IPS-NIHi11 (cell line): ENCODE data around the gene KRT4.
A peak's percentile ranks its signal among the peaks of the same experiment; 100 is the strongest.
"Not testable (repeated sequence)": the region's sequence is repeated elsewhere in the genome, so short reads cannot be mapped to it uniquely, and the experiment has no call there.

Experiments used
- DNase-seq: peaks from one replicate; pipeline ENCODE4 v3.0.0; 2012; ENCODE audit warnings: mixed read lengths, low spot score

The KRT4 gene

DNA sequence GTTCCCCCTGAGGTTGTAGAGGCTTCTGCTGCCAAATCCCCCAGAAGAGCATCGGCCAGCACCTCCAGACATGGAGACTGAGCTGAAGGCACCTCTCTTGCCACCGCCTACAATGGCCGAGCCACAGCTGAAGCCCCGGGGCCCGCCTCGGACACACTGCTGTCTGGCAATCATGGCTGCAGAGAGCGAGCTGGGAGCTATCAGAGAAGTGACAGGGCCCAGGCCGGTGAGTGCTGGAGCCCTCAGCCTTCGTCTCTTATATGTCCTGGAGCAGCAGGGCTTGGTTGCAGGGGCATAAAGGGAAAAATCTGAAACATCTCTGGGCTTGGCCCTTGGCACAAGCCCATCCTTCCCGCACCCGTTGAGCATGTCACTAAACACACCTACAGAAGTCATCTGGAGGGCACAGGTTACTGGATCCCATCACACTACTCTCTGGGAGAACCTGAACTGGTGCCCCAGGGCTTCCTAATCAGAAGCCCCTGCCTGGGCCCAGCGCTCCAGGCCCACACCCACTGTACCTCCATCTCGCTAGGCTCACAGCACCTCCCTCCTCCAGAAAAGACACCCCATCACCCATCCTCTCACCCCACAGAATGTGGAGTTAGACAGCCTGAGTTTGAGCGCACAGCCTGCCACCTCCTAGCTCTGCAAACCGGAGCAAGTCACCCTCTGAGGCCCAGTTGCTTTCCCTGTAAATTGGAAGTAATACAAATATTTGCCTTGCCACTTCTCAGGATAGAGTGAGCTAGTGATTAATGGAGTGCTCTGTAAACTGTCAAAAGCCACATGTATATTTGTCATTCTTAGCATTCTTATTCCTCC lies at the start of gene KRT4:
TSS of gene KRT4 (minus strand) at position 232 of the 825 bp plus-strand sequence. CDS start at position 174, 58 bp downstream.
- no peak for DNase-seq

GRCh38 chr12:52862023-52862422 lies 48.1 kb upstream of the KRT4 start:
- no peak for DNase-seq

DNA sequence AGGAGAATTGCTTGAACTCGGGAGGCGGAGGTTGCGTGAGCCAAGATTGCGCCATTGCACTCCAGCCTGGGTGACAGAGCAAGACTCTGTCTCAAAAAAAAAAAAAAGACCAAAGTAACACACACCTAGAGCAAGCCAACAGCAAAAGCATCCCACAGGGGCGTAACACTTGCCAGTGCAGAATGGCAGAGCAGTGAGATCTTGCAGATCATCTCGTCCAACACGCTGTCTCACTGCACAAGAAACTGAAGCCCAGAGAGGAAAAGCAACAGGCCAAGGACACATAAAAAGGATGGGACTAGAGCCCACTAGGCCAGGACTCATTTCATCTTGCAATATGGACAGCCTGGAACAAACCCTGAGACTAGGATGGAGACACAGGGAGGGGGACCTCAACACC lies 47.6 kb upstream of the KRT4 start:
- DNase-seq: no peak

DNA sequence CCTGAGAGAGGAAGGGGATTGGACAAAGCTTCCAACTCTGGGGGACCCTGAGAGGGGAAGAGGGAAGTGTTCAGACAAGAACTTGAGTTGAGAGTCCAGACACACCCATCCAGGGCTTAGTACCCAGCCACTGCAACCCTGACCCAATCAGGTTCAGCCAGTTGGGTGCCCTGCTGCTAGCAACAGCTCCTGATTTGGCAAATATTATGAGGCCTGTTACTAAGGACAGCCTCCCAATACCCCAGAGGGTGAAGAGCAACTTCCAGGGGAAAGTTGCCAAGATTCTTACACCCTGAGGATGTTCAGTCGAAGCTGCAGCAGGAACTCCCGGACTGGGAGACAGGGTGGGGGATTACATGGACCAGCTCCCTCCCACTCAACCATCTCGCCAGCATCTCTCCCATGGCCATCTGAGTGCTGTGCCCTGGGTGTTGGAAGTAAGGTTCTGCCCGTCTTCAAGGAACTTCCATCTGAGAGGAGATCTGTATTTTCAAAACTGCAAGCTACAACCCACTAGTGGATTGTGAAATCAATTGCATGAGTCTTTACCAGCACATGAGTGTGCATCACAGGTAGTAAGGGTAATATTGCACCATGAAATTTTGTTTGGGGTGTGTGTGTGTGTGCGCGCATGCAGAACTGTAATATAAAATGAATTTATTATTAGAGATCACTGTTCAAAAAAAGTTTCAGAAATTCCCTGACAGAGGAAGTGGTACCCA lies 46.3 kb upstream of the KRT4 start:
- peak; percentile 68 for DNase-seq

DNA sequence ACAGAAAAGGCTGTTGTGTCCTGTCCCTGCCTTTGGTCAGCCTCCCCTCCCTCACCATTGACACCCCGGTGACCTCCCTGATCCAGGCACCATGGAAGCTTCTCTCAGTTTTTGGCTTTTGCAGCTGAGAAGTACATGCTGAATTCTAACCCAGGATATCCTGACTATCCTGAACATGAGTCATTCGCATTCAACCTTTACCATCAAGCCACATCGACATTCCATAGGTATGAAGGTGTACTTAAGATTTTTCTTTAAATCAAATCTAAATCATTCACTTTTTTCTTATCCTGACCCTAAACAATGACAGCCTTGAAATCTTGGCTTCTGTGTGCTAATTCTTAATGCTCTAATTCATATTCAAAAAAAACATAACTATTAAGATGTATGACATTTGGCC lies 43.6 kb upstream of the KRT4 start:
- no peak for DNase-seq

DNA sequence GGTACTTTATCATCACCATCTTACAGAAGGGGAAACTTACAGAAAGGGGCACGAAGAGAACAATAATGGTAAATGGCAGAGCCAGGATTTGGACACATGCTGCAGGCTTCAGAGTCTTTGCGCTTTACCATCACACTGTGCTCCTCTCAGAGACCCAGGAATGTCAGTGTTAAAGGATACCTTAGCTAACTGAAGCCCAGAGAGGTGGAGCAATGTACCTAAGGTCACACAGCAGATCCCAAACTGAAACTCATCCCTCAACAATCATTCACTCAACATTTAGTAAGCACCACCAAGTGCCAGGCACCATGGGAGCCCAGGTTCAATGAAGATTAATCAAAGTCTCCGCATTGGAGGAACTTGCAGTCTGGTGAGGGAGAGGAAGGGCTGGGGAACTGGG lies 42.9 kb upstream of the KRT4 start:
- DNase-seq: no peak

DNA sequence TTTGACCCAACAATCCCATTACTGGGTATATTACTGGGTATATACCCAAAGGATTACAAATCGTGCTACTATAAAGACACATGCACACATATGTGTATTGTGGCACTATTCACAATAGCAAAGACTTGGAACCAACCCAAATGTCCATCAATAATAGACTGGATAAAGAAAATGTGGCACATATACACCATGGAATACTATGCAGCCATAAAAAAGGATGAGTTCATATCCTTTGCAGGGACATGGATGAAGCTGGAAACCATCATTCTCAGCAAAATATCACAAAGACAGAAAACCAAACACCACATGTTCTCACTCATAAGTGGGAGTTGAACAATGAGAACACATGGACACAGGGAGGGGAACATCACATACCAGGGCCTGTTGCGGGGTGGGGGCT lies 42.2 kb upstream of the KRT4 start:
- not testable (repeated sequence) for DNase-seq

- no peak for DNase-seq
Observed at GRCh38 chr12:52851787-52852186, 37.9 kb upstream of the KRT4 start.

GRCh38 chr12:52850681-52851080 lies 36.8 kb upstream of the KRT4 start:
- no peak for DNase-seq

- DNase-seq: no peak
Observed at GRCh38 chr12:52849511-52849910, 35.6 kb upstream of the KRT4 start.

- no peak for DNase-seq
Observed at GRCh38 chr12:52848661-52849255, 34.8 kb upstream of the KRT4 start, which contains the start of gene KRT78. TSS of gene KRT78 (minus strand) at chr12:52848994. CDS start at chr12:52848930, 64 bp downstream.

- DNase-seq: peak; percentile 55
Observed at GRCh38 chr12:52847335-52848102, 33.6 kb upstream of the KRT4 start.

DNA sequence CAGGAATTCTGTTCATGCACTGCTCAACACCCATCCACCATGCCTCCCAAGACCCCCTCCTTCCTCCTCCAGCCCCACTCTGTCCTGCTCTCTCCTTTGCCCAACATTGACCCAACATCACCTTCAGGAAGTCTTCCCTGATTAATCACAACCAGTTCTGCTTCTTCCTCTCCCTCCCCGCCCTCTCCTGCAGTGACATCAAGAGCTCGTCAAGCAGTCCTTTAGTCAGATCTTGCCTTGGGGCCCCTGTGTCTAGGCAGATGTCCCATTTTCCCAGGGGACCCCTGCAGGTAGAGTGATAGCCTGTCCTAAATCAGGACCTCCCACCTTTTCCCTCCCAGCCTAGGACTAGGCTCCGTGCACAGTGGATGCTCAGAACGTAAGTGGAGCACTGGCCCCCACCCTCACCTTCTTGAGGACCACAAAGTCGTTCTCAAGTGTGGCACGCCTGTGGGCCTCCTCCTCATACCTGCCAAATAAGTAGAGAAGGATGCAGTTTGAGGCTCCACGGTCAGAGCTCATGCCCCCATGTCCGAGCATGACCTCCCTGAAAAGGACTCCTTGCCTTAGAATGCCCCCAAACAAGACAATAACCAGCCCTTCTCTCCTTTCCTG lies 32.5 kb upstream of the KRT4 start:
- DNase-seq: no peak

DNA sequence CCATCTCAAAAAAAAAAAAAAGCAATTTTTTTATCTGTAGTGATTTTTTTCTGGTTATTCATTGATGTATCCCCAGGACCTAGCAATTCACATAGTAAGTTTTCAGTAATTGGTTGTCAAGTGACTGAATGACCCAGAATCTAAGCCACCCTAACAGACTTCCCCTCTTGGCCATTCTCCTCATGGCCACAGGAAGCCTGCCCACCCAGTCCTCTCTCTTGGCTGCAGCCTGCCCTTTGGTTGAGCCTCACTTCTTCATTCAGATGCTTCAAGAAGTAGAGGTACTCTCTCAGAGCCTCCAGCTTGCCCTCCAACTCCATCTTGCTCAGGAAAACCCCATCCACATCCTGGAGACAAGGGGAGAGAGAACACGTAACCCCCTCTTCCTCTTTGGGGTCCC lies 32.0 kb upstream of the KRT4 start:
- no peak for DNase-seq

GRCh38 chr12:52844386-52844785 lies 30.5 kb upstream of the KRT4 start:
- no peak for DNase-seq

- no peak for DNase-seq
Observed at GRCh38 chr12:52839436-52840105, 25.7 kb upstream of the KRT4 start.

GRCh38 chr12:52838609-52839435 lies 24.9 kb upstream of the KRT4 start:
- DNase-seq: no peak

DNA sequence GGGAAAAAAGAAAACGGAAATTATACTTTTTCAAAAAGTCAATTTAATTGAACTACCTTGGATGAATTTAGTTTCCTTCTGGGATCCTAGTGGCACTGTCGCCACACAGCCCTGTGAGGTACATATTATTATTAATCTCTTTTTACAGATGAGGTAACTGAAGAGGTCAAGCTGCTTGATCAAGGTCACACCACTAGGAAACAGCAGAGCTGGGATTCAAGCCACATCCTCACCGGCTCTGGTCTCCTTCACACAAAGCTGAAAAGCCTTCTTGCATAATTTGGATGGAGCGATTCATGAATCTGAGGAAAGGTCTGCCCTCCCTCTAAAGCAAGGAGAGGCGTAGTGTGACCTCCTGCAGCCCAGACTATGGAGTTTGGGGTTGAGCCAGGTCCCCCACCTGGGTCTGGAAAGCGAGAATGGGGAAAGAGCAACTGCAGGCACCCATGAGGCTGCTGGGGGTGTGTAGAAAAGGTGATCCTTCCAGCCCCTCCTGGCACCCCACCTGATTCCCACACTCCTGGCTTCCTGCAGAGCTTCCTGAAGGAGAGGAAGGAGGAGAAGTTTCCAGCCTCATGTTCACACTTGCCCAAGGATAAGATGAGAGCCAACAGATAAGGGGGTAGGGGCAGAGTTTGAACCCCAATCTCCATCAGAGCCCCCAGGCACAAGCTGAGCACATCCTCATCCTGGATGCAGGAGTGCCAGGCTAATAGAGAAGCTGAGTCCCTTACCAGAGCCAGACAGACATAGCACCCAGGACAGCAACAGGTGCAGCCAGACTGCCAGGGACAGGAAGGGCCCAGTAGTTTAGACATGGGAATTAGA lies 24.1 kb upstream of the KRT4 start:
- no peak for DNase-seq

- DNase-seq: no peak
Observed at GRCh38 chr12:52837413-52837741, 23.5 kb upstream of the KRT4 start.
